Lower leg skin (tissue), 3 donors: ENCODE results near the gene GOLGA8A.

Source experiments
- POLR2A ChIP-seq, 2 donors: fragments of 450-650 bp; IDR thresholded peaks; one replicate each; pipeline ENCODE4 v1.6.1; 2016 to 2017; ENCODE audit warnings: antibody characterized with exemption in 2 of 2, mild to moderate bottlenecking in 1 of 2, moderate library complexity in 1 of 2
- TF ChIP-seq, protein P1 (sequence below), 3 donors: fragments of 450-650 bp; IDR thresholded peaks; one replicate each; pipeline ENCODE4 v1.5.1; 2016; ENCODE audit warnings: antibody characterized with exemption in 3 of 3, mild to moderate bottlenecking in 3 of 3, moderate library complexity in 2 of 3

DNA sequence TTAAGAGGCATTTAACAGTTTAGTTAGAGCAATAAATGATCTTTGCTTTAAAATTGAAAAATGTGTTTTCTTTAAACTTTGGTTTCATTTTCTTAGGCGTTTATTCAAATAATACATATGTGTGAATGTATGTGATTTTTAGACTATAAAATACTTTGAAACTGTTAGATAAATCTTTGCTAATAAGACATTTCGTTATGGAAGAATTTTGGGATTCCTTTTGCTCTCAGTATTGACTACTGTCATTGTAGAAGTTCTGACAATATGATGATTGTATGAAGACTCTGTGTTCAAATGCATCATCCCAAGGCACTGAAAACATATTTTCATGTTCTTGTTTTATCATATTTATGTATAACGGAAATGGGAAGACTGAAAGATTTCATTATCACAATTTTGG, 43.8 kb upstream of the GOLGA8A start:
- TF ChIP-seq, protein P1, sequence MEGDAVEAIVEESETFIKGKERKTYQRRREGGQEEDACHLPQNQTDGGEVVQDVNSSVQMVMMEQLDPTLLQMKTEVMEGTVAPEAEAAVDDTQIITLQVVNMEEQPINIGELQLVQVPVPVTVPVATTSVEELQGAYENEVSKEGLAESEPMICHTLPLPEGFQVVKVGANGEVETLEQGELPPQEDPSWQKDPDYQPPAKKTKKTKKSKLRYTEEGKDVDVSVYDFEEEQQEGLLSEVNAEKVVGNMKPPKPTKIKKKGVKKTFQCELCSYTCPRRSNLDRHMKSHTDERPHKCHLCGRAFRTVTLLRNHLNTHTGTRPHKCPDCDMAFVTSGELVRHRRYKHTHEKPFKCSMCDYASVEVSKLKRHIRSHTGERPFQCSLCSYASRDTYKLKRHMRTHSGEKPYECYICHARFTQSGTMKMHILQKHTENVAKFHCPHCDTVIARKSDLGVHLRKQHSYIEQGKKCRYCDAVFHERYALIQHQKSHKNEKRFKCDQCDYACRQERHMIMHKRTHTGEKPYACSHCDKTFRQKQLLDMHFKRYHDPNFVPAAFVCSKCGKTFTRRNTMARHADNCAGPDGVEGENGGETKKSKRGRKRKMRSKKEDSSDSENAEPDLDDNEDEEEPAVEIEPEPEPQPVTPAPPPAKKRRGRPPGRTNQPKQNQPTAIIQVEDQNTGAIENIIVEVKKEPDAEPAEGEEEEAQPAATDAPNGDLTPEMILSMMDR (IDR thresholded peaks at IDR 0.05), result no peak
- TF ChIP-seq POLR2A (IDR thresholded peaks at IDR 0.05), result no peak
